HG03342 (cell line): ENCODE data around the gene OR5H2.
"Not testable (repeated sequence)": the region's sequence is repeated elsewhere in the genome, so short reads cannot be mapped to it uniquely, and the experiment has no call there.

Experiments
- ATAC-seq: cut with Tn5 transposase; IDR thresholded peaks from one replicate; pipeline ENCODE4 v1.9.1; 2021; ENCODE audit warnings: mild to moderate bottlenecking, moderate library complexity; ENCODE audit not compliant: unreplicated experiment

The OR5H2 gene

DNA sequence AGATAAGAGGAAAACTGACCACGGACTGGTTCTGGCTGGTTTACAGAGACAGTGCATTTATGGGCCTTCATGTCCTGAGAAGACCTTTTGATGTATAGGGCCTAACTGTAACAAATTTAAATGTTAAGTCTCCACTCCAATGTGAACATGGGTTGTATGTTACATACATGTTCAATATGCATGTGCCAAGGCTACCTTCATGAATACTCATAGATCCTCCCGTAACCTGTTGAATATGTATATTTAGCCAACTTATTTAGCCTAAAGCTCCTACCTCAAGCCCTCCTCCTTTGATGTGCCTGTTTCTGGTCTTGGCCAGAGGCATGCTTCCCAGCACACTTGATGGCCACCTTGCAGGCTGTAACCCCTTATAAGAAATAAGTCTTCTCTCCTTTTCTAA, at the start of gene OR5H2:
Gene OR5H2 (plus strand): TSS at position 301 of the 400 bp plus-strand sequence. CDS start 398 bp downstream, outside the sequence.
- no peak for ATAC-seq

DNA sequence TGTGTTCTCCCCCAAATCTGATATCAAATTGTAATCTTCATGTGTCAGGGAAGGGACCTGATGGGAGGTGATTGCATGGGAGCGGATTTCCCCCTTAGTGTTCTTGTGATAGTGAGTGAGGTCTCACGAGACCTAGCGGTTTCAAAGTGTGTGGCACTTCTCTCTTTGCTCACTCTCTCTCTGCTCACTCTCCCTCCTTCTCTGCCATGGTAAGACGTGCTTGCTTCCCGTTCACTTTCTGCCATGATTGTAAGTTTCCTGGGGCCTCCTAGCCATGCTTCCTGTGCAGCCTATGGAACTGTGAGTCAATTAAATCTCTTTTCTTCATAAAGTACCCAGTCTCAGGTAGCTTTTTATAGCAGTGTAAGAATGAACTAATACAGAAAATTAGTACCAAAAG, 48.8 kb upstream of the OR5H2 start:
- no peak for ATAC-seq

DNA sequence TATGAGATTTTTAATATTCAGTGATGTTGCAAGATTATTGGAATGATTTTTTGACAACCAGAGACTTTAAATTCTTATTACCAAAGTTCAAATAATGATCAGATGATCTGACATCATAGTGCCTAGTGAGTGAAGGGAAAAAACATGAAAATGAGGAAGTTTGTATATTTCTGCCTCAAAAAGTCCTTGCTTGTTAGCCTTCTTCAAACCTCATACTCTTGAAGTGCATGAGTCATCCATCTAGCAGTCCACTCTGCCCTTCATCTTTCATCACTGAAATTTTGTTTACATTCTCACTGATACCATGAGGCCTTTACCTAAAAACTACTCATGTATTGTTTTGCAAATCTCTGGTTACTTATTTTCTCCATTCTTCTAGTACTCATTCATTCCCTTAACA, 42.2 kb upstream of the OR5H2 start:
- ATAC-seq: no peak

DNA sequence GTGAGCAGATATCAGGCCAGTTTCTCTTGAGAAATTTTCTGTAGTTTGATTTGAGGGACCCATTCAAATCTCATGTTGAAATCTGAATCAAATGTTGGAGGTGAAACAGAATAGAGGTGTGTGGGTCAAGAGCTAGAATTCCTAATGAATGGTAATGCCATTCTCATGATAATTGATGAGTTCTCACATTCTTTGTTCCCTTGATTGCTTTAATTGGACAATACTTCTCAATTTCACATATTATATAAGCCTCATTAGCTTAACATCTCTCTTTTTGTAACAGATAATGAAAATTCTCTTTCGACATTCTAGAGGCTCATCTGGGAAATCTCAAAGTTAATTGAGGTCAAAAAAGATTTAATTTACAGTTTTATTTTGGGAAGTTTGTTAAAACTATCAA, 40.1 kb upstream of the OR5H2 start:
- ATAC-seq: no peak

DNA sequence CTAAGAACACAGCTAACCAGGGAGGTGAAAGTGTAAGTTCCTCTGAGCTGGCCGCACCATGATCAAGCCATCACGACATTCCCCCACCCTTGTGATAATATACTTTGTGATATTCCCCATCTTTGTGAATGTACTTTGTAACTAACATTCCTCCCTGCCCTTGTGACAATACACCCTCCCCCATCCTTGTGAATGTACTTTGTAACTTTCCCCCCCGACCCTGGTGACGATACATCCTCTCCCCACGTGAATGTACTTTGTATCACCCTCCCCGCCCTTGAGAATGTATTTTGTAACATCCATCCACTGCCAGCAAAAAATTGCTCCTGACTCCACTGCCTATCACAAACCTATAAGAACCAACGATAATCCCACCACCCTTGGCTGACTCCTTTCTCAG, 38.5 kb upstream of the OR5H2 start:
- no peak for ATAC-seq

DNA sequence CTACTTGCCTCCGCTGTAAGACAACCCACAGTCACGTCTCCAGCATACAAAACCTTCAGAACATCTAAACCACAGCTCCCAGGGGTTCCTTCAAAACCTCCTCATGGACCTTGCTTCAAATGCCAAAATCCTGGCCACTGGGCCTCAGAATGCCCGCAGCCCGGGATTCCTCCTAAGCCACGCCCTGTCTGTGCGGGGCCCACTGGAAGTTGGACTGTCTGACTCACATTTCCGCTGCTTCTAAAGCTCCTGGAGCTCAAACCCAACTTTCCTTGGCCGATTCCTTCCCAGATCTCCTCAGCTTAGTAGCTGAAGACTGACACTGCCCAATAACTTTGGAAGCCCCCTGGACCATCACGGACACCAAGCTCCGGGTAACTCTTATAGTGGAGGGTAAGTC, 36.2 kb upstream of the OR5H2 start:
- no peak for ATAC-seq

DNA sequence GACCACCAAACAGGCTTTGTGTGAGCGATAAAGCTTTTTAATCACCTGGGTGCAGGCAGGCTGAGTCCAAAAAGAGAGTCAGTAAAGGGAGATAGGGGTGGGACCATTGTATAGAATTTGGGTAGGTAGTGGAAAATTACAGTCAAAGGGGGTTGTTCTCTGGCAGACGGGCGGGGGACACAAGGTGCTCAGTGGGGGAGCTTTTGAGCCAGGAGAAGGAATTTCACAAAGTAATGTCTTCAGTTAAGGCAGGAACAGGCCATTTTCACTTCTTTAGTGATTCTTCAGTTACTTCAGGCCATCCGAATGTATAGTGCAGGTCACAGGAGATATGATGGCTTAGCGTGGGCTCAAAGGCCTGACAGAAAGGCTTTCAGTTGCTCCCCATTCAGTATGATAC, 26.3 kb upstream of the OR5H2 start:
- not testable (repeated sequence) for ATAC-seq

DNA sequence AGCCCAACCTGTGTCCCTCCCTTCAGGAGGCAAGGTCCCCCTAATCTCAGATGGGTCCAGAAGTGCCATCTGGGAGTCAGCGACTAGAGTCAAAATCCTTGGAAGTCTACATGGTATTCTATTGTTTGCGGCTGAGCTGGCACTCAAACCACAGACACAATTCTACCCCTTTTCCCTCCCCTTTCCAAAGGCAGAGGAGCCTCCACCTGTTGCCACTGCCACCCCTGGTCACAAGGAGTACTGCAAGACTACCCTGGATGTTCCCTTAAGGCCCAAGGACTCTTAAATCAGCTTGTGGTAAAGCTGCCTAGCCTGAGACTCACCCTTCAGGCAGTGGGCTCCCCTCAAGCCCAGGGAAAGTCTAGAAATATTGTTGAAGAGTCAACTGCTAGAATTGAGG, 22.6 kb upstream of the OR5H2 start:
- ATAC-seq: no peak

DNA sequence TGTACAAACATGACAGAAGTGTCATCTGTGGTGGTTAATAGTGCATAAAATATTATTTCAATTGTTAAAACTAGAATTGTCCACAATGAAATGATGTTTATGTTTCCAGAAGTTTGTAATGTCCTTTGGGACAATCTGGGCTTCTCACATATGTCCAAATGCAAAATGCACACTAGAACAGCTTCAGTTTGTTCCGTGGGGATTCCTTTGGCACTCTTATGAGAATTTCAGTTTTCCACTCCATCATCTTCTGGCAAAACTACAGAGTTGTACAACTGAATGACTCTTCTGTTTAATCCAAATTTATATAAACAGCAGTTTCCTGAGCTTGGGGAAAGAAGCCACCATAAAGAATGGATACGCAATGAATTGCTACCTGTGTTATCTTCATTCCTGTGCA, 20.3 kb upstream of the OR5H2 start:
- no peak for ATAC-seq

DNA sequence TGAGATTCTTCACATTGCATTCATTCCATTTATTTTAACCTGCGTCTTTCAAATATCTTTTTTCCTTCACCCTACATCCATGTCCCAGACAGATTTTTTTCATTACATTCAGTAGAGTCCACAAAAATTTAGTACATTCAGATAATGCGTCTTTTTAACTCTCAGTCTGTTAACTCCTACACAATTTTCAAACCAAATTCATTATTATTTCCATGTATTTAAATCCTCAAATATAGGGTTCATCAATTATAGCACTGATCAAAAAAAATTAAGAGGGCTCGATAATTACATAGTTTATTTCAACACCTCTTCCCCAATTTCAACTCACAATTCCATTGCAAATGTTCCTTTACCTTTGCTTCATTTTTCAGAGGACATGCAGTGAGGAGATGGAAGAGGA, 18.4 kb upstream of the OR5H2 start, which contains the start of gene OR5H6:
Gene OR5H6 (plus strand): TSS at position 301 of the 400 bp plus-strand sequence. CDS start 89 bp downstream, at position 390.
- no peak for ATAC-seq

DNA sequence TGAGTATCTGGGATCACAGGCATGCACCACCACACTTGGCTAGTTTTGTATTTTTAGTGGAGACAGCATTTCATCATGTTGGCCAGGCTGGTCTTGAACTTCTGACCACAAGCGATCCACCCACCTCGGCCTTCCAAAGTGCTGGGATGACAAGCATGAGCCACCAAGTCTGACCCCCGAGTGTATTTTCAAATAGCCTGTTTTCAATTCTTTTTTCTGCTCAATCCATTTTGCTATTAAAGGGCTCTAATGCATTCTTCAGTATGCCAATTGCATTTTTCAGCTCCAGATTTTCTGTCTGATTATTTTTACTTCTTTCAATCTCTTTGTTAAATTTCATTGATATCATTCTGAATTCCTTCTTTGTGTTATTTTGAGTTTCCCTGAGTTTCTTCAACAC, 12.5 kb upstream of the OR5H2 start:
- no peak for ATAC-seq

DNA sequence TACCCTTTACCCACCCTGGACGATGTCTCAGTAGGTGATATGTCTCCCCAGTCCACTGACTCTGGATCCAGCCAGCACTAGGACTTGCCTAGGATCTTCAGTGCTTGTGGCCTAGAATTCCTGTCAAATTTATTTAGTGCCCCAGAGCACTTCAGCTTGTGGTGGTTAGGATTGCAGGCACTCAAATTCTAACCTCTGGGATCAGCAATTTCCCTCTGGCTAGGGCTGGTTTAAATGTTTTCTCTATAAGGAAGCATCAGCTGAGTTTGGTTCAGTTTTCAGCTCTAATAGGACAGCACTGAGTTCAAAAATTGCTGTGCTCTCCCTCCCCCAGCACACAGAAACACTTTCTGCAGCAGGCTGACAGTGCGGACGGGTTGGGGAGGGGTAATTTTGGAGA, 10.2 kb upstream of the OR5H2 start:
- no peak for ATAC-seq

DNA sequence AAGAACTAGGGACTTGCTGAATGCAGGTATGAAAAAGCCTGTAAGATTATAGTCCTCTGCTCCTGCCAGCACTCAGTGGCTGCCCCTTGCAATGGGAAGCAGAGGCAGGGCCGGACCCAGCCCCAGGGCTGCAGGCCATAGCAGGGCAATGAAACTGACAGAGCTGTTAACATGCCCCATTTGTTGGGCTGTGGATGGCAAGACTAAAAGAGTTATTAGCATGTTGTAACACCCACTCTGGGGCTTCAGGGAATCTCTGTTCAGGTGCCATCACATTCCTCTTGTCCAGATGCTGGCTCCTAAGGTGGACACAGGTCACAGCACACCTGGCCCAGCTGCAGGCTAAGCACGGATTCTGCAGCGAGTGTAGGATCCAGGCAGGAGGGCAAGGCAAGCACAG, 7.4 kb upstream of the OR5H2 start:
- ATAC-seq: no peak

DNA sequence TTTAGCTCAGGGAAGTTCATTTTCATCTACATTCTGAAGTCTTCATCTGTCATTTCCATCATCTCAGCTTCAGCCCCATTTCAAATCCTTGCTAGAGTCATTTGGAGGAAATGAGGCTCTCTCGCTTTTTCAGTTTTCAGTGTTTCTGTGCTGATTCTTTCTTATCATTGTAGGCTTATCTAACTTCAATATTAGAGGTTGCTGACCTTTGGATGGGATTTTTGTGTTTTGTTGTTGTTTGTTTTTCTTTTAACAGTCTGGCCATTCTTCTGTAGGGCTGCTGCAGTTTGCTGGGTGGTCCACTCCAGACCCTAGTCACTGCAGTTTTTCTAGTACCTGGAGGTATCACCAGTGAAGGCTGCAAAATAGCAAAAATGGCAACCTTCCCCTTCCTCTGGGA, 8.6 kb downstream of the OR5H2 start:
- no peak for ATAC-seq

DNA sequence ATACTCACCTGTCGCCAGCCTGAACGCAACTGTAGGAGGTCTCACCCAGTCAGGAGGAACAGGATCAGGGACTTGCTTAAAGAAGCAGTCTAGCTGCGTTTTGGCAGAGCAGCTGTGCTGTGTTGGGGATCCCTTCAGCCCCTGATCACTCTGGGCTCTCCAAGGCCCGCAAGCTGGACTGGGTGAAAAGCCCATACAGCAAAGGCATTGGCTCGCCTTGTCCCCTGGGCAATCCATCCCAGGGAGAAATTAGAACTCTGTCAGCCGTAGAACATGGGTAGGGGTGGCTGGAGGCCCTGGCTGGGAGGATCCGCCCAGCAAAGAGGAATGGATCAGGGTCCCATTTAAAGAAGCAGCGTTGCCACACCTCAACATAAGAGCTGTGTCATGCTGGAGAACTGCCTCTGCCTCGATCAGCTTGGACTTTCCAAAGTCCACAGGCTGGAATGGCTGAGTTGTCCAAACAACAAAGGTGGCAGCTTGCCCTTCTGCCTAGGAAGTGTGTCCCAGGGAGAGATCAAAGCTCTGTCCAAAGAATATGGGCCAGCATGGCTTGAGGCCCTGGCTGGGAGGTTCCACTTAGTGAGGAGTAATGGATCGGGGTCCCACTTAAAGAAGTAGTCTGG, 9.1 kb downstream of the OR5H2 start:
- no peak for ATAC-seq

DNA sequence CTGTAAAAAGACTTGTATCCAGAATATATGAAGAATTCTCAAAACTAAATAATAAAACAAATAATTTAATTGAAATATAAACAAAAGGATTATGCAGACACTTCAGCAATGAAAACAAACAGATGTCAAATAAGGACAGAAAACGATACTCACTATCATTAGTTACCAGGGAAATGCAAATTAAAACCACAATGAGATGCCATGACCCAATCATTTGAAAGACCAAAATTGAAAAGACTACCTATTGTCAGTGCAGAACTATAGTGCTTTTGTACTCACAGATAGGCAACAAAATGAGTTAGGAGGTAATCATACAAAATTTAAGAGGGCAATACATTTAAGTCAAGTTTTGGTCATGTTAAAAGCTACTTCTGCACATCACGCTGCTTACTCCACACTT, 39.8 kb downstream of the OR5H2 start:
- ATAC-seq: no peak

DNA sequence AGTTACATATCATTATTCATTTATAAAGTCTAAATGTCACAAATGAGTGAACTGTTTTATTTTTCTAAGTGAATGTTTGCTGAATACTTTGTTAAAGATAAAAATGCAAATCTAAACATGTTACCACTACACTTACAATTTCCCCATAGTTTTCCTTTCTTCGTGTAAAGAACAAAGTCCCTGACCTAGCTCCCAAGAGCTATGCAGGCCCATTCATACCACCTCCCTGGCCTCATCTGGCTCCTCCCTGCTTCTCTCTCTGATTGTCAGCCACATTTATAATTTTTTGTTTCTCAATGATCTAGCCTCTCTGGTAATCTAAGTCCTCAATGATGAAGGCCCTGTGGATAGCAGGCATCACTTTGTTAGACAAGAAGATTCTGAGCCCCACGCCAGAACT, 40.4 kb downstream of the OR5H2 start:
- no peak for ATAC-seq

DNA sequence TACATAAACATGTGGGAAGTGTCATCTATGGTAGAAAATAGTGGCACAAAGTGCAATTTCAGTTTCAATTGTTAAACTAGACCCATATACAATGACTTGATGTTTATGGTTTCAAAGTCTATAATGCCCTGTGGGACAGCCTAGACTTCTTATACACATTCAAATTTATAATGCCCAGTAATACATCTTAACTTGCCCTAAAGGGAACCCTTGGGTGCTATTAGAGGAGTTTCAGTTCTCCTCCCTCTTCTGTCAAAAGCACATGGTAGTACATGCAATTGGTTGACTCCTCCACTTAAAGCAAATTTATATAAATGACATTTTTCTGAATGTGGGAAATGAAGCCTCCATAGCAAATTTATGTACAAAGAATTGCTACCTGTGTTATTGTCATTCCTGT, 41.1 kb downstream of the OR5H2 start:
- no peak for ATAC-seq

DNA sequence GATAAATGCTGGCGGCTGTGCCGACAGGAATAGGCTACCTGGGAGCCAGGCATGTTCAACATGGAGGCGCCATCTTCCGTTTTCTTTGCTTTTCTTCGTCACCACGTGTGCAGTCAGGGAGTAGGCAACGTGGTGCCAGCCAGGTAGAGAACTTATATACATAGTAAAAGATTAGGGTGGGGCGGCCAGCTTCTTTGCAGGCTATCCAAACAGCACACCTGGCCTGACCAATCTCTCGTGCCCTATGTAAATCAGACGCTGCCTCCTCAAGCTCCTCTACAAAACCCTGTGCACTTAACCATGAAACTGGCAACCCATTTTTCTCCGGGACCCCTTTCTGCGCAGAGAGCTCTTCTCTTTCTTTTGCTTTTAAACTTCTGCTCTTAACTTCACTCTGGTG, 42.8 kb downstream of the OR5H2 start:
- ATAC-seq: no peak

DNA sequence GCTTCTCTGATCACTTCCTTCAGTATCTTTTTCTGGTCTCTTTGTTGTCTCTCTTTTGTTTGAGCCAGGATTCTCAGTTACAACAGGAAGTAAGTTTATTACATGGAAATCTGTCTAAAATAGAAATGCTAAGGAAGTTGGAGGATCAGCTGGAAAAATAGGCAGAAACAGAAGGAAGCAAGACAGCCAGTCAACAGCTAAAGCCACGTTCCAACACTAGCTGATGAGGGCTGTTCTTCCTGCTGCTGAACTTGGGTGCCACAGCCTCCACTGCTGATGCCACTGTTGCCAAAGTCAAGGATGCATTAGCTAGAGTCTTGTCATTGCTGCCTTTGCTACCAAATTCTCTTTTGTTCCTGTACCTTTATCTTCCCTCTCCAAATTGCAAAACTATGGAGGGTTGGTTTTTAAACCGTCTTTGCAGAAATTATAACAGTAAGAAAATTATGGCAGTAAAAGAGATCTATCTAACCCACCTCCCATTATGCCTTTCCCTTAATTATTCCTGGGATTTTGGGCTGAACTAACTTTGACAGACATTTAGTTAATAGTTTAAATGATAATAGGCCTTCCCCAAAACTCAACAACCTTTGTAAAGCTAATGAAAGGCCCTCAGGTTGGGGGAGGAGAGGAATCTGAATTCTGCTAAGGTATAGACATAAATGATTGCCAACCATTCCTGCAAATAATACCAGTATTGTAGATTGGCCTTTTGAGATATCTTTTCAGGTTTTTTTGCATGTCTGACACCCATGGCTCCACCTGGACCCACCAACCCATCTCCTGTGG, 44.0 kb downstream of the OR5H2 start:
- ATAC-seq: no peak

DNA sequence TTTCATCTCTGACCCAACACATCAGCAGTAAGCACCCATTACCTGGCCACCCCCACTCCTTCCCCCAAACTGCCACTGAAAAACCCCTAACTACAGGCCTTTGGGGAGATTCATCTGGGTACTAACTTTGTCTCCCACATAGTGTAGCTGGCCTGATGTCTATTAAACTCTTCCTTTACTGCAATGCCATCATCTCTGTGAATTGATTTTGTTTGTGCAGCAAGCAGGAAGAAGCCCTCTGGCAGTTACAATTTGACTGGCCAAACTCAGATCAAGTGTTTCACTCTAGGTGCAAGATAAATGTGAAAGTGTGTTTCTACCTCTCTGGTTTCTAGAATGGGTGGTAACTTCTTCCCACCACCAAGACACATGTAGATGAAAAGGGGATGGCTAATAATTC, 44.6 kb downstream of the OR5H2 start:
- ATAC-seq: no peak

DNA sequence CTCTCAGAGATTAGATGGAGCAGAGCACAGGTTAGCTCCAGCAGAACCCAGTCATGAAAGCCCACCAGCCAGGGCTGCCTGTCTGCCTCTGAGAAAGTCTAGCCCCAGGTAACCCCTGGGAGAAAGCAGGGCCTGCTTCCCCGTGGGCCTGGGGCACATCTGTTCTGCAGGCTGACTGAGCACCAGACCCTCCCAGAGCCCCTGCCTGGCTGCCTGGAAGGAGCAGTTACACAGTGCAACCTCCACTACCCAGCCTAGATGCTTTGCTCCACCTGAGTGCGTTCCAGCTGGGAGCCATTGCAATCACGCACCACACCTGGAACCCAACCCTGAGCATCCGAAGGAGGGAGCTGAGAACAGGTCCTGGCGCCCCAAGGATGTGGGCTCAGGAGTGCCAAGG, 46.6 kb downstream of the OR5H2 start:
- no peak for ATAC-seq
